GM18502 (cell line): ENCODE measurements around the gene DNAH5.
"Not testable (repeated sequence)": the region's sequence is repeated elsewhere in the genome, so short reads cannot be mapped to it uniquely, and the experiment has no call there.

Experiments
- ATAC-seq: cut with Tn5 transposase; IDR thresholded peaks from one replicate; pipeline ENCODE4 v1.9.1; 2021; ENCODE audit warnings: mild to moderate bottlenecking; ENCODE audit not compliant: unreplicated experiment, poor library complexity

Gene DNAH5

DNA sequence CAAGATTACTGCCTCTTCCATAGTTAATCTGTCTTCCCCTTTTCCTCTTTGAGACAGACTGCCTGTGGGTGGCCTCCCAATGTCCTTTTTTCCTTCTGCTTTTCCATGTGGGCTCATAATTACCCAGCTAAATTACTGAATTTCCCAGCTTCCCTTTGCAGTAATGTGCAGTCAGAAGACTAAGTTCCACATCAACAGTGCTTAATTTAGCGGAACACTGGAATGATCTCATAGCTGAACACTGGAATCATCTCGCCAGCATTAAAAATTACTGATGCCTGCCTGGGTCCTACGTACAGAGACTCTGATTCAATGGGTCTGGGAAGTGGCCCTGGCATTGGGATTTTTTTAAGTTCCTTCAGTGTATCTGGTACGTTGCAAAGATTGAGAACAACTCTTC, 84.3 kb downstream of the DNAH5 start:
- ATAC-seq, result no peak

DNA sequence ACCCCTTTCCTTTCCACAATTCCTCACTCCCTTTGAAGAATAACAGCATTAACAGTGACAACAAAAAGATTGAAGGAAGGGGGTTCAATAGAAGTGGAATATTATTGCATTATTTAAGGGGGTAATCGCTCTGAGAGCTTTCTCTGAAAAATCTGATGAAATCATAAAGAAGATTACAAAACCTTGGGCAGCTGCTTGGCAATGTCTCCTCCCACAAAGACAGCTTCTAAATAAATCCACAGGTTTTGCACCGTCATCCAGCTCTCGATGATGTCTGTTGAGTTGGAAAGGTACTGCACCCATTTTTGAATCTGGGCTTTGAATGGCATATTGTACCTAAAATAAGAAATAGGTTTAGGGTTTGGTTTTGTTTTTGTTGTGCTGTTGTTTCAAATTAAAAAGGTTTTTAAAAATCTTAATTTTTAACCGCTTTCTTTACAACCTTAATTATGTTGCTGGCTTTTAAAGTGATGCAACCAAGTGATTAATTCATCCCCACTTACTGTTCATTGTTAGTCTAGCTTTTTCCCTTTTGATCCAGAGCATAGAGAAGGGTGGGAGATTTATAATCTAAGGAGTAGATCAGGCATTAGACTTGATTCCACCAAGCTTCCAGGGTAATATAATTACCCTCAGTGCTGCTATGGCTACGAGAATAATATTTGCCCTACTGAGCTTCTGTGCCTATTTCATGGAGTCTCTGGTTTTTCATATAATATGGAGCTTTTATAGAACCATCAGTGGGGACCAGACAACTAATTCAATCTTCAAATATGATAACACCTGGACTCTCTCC, 85.0 kb downstream of the DNAH5 start:
- ATAC-seq, result no peak

DNA sequence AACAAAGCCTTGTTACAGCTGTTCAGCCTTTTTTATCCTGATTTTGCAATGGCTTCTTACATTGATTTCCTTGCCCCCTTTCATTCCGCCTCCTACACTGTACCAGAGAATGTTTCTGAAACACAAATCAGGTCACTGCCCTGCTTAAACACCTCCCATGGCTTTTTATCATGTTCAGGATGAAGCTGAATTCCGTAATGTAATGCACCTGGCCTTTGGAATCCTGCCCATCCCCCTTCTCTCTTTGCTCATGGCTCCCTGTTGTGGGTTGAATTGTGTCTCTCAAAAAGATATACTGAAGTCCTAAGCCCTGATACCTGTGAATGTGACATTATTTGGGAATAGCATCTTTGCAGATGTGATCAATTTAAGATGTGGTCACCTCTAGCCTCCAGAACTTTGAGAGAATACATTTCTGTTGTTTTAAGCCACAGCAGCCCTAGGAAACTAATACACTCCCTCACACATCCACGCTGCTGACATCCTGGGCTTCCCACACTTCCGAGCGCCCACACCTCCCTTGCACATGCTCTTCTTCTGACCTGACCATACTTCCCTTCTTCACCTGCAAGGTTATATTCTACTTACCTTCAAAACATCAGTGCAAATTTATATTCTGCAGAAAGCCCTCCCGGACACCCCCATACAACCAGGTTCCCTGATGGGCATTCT, 101.2 kb downstream of the DNAH5 start:
- no peak for ATAC-seq

DNA sequence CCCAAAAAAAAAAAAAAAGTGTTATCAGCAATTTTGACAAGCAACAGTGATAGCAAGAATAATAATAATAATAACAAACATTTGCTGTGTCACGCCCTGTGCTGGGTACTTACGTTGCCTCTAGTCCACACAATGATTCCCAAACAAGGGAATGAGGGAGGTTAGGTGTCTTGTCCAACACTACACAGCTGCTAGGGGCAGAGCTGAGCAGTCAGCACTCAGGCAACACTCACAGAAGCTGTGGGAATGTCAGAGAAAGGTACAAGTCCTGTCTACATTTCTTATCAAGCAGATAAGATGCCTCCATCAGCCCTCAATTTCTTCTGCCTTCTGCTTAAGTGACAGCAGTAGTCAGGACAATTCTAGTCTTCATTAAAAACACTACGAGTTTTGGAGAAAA, 111.0 kb downstream of the DNAH5 start:
- no peak for ATAC-seq

DNA sequence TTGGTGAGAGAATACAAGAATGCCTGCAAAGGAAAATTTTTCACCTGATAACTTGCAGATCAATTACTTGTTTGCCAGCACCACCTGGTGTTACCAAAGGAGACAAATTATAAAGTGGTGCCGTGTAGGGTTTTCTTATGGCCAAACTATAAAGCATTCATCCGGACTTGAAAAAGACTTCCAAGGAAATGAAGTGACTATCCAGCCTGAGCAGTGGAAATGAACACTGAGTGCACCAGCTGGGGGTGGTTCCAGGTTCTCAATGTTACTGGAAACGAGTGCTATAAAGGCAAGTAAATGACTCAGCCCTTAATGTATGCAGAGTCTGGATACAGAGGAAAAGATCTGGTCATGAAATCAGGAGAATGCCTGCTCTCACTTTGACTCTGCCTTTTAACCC, 113.1 kb downstream of the DNAH5 start:
- no peak for ATAC-seq

DNA sequence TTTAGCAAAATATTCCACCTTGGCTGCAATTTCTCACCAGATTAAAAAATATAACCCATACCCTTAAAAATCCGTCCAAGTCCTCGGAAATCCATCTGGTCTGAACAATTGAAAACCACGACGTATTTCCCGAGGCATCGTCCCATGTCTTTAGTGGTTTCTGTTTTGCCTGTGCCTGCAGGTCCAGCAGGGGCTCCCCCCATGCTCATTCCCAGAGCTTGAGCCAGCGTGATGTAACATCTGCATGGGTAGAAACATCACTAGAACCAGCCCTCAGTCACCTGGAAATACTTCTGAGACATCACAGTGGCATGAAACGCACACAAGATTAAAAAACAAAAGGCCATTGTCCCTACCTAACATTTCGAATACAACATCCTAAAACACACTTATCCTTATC, 114.0 kb downstream of the DNAH5 start:
- no peak for ATAC-seq

DNA sequence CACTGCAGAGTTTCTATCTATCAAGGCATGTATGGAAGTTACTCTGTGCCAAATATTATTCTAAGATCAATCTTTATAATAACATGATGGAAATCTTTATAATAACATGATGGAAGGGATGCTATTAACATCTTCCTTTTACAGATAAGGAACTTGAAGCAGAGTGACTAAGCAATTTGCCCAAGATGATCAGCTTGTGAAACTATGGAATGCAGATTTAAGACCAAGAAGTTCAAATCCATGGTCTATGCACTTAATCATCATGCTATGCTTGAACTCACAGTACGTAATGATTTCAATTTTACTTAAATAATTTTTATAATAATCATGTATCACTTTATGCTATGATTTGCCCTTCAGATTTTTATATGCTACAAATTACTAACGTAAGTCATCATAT, 123.1 kb downstream of the DNAH5 start:
- ATAC-seq, result no peak

DNA sequence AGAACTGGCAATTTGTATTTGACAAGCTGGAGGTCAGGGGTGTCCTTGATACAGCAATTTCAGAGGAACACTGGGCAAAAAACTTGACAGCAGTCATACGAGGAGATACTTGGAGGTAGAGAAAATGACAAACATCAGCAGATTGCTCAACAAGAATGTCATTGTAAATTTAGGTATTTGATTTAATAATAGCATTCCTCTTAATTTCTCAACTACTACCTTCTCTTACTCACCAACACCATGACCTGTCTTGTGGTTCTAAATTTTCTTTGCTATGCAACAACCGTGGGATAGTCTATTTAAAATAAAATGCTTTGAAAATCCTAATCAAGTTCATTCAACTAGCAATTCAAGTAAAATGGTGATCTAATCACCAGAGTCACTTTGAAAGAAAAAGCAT, 128.4 kb downstream of the DNAH5 start:
- ATAC-seq, result no peak

DNA sequence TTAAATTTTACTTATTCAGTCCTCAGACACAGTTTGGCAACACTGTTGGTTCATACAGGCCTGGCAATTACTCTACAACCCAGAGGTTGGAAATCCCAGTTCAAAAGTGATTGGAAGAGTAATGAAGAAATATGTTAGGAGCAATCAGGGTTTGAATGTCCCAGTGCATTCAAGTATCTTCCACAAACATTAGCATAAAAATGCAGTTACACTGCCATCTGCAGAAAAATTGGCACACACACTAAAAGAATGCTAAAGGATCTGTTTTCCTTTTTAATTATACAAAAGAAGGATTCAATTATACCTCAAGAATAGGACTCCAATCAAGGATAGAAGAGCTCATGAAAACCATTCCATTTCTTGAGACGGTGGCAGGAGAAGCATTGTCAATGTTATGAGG, 130.2 kb downstream of the DNAH5 start:
- no peak for ATAC-seq

DNA sequence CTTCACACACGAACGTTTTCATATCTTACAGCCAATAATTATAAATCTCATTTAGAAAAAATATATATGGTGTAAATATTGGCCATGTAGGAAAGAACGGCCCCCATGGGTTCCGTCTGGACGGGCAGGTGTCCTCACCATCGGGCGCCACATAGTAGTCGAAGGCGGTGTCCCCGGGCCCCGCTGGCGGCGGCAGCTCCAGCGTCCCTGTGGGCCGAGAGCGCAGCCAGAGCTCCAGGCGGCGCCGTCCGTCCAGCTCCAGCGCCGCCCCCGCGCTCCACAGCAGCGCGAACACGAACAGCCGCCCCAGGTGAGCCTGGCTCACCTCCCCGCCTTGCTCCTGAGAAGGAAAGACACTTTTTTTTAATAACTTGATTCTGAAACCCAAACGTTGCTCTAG, 134.6 kb downstream of the DNAH5 start:
- no peak for ATAC-seq

DNA sequence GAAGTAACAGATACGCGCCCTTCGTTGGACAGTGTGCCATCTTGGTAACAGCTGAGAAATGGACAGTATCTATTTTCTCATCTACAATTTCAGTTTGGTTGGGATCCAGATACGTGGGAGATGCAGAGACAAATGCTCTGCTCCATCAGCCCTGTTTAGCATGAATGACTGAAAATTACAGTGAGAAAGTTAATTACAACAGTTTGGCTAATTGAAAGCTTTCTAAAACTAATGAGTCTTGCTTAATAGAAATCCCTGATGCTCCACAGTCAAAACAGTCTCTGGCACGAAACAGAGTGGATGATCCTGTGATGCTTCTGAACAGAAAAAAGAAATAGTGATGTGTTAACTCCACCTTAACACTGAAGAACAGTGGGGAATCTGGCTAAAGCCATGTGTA, 140.2 kb downstream of the DNAH5 start:
- no peak for ATAC-seq

DNA sequence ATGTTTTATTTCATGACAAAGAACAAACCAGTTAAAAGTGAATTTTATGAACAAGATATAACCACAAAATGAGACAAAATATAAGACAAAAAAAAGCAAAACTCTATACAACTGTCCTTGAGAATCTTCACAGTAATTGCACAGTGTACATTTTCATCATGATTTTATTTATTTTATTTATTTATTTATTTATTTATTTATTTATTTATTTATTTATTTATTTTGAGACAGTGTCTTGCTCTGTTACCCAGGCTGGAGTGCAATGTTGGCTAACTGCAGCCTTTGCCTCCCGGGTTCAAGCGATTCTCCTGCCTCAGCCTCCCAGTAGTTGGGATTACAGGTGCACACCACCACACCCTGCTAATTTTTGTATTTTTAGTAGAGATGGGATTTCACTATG, 145.9 kb downstream of the DNAH5 start:
- ATAC-seq, result not testable (repeated sequence)

DNA sequence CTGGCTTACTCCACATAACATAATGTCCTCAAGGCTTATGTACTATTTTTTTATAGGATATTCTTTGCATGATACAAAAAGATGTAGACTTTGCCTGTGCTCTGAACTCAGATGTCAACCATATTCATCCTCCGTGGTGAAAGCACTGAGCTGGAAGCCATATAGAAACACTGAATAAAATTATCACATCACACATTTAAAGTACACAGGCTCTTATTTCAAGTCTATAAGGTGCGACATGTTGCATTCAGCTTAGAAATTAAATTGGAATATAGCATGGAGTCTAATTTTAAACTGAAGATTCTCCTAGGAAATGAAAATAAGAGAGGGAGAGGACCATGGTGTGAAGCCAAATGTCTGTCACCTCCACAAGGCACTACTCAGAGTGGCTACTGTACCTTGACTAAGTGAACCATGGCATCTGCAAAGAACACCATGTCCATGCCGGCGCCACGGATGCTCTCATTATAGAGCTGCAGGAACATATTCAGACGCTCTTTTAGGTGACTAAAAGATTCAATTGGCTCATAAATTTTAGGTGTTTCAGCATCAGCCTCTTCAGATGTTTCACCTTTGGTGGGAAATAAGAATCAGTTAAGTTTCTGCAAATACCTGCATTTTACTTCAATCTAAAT, 158.6 kb downstream of the DNAH5 start:
- no peak for ATAC-seq

DNA sequence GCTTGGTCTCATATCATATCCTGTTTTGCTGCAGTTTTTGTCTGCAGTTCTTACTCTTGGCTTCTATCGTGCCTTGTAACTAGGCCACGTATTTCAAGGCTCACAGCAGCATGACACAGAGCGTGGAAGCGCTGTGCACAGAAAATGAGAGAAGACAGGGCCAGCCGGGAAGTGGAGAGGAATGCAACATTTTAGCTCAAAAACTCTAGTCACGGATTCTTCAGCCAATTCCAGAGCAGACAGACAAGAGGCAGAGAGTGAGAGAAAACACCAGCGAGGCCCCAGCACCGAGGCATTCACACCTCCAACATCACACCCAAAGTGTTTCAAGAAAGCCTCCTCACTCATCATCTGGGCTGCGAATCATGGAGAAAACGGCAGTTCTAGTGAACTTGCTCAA, 160.8 kb downstream of the DNAH5 start:
- no peak for ATAC-seq

DNA sequence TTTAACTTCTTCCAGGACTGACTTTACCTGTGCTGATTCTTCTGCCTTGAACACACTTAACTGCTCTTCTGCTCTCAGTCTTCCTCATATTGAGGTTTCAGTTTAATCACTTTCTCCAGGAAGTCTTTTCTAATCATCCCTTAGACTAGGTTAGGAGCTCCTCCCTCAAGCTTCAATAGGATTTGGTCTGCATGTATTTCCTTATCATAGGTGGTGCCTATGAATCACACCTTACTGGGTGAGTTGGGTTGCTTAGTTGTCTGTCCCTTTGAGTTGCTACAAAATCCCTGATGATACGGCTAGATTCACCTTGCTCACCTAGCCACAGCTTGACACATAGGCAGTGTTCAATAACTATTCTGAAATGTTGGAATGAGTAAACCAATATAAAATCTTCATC, 164.4 kb downstream of the DNAH5 start:
- ATAC-seq, result no peak

DNA sequence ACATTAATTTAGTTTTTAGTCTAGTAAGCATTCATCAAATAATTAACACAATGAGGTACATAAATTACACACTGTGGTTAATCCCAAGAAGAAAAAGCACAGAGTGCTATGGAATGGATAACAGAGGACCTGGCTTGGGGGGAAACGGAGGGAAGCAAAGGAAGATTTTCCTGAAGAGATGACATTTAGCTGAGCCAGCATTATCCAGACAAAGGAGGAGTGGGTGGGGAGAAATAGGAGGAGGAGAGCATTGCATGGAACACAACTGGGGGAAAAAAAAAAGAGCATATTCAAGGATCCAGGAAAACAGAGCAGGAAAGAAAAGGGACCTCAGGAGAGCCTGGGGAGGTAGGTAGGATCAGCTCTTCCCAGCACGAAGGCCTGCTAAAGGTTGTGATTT, 170.8 kb downstream of the DNAH5 start:
- ATAC-seq, result no peak

DNA sequence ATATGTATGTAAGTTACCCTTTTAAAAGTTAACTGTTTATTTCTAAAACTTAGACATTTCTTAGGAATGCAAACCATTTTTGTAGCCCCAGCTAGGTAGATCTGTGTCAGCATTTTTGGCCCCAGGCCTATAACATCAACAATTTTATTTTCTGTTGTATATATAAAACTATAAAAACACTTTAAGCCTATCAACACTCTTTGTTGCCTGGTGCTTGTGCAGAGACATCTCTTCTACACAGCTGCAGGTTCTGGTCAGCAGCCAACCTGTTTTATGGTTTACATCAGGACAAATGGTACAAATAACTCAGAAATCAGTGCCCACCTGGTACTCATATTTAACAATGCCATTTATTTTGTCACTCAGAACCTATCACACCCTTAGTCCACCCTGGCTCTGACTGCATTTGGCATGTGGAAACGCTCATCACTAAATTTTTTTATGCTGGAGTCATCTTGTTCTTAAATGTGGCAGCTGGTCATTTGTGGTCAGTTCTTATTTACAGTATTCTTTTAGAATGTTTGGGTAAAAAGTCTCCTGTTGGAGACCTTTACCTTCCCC, 173.4 kb downstream of the DNAH5 start:
- ATAC-seq, result no peak

DNA sequence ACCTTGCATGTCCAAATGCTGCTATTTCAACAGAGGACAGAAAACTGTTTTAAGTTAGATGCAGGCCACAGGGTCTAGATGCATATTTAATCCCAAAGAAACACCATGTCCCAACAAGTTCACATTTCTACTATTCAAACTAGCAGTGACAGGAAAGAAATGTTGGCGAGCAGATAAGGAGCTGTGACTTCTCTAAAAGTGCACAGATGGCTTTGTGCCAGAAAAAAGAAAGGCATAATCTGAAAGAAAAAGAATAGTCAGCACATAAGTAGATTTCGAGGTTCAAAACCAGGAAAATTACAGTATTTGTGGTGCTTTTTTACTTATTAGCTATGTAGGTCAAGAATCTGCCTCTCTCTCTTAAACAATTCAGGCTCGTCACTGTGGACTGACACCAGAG, 178.3 kb downstream of the DNAH5 start:
- no peak for ATAC-seq

DNA sequence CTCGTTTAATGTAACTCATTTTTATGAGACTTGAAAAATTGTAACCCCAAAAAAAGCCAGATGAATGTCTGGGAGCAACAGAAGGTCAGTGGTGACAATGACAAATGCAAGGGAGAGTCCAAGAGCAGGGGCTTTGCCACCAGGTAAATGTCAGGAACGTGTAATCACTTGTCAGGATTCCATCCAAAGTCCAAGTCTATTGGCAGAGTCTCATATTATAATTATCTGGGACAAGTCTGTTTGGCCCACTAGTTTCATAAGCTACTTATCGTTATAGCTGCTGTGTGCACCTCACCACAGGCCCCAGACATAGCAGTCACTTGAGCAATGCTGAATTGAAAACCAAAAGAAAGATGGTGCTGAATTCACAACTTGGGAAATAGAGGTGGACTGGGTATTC, 180.8 kb downstream of the DNAH5 start:
- no peak for ATAC-seq

DNA sequence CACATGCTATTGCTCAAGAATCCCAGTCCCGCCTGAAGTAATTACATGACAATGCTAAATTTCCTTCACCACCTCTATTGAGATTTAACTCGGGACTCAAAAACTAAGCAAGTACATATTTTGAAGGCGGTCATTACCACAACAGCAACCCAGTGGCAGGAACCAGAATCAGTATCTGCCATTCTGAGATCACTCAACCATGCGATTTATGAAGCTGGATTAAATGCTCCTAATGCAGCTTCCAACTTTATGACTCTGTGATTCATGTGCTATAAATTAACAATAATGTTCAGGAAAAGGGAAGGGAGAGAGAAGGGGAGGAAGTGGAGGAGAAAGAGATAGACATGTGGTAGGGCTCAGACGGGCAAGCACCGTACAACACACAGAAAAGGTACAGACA, 194.7 kb downstream of the DNAH5 start:
- ATAC-seq, result no peak

DNA sequence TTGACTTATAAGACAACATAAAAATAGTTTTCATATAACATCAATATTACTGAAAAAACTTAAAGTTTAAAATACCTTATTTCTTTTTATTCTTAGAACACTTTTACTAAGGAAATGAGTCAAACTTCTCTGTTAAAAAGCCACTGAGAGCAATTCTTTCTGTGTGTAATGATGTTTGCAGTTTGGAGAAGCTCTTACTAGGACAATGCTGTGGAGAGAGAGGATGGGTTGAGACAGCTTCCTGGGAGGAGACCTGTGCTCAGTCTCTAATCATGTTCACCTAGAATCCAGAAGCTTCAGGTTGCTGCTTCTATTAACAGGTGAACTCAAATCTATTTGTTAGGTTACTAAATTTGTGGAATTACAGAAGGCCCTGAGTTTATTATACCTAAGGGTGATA, 198.5 kb downstream of the DNAH5 start:
- ATAC-seq, result no peak
